GM21447 (cell line): ENCODE data around the gene DSPP.

Experiments
- ATAC-seq: cut with Tn5 transposase; IDR thresholded peaks from one replicate; pipeline ENCODE4 v1.9.1; 2021; ENCODE audit not compliant: unreplicated experiment

DSPP gene

DNA sequence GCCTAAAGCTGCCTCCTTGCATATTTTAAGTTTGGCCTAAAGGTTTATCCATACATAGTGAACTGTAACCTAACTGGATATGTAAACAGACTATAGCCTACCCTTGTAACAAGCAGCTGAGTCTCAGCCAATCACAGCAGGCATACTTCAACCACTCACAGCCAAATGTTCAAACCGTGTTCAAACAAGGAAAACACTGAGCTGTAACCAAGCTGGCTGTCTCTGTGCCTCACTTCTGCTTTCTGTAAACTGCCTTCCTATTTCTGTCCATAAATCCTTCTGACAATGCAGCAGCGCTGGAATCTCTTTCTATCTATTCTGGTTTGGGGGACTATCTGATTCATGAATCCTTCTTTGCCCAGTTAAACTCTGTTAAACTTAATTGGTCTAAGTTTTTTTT is 16.4 kb downstream of the DSPP start:
- no peak for ATAC-seq

DNA sequence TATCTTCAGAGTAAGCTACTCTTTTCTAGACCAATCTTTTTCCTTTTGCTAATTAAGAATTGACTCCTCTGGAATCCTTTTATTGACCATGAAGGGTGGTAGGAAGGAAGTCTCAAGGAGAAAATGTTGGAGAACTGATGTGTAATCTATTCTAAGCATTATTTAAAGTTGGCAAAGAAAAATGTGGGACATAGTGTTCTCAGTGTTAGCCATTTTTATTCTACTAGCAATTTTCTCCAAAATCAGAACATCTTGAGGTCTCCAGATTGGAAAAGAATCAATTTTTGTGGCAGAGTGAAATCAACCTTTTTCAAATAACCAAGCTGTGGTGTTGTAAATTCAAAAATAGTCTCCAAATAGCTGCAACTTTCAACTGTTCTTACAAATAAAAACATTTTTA is 23.3 kb downstream of the DSPP start:
- no peak for ATAC-seq

DNA sequence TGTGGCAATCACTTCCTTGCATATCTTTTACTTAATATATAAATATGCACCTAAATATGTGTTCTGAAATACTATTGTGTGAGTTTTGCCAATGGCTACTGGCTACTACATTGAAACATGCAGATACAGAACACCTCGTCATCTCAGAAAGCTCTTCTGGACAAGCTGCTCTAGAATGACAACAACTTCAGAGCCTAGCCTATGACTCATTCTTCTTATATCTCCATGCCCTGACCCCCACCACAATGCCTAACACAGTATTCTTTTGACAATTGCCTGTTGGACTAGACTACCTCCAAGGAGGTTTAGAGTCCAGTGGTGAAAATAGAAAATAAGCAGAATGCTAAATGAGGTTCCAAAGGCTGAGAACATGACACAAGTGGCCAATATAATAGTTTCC is 24.1 kb downstream of the DSPP start:
- ATAC-seq, result no peak

DNA sequence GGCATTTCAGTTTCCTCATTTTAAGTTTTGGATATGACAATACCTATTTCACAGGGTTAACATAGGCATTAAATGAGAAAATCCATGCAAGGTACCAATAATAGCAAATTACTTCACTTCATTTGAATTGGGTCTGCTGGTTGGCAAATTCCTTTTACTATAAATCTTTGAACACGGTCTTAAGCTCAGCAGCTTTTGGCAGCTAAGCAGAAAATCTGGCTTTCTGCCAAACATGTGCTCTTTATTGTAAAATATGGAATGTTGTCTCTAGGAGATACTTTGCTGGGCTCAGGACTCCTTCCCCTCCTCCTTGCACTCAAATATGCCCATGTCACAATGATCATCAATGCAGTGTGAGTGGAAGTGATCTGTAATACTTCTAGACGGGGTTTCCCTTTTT is 24.9 kb downstream of the DSPP start:
- ATAC-seq, result no peak

DNA sequence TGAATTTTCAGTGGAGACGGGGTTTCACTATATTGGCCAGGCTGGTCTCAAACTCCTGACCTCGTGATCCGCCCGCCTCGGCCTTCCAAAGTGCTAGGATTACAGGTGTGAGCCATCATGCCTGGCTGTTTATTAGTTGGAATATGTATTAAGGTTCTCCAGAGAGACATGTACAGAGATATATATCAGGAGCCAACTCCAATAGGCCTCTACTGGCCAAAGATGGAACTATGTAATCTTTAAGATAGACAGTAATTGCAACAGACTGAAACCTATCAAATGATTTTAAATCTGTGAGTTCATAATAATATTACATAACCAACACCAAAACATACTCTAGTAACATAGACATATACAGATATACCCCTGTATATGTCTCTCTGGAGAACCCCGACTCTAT is 36.0 kb downstream of the DSPP start:
- no peak for ATAC-seq

DNA sequence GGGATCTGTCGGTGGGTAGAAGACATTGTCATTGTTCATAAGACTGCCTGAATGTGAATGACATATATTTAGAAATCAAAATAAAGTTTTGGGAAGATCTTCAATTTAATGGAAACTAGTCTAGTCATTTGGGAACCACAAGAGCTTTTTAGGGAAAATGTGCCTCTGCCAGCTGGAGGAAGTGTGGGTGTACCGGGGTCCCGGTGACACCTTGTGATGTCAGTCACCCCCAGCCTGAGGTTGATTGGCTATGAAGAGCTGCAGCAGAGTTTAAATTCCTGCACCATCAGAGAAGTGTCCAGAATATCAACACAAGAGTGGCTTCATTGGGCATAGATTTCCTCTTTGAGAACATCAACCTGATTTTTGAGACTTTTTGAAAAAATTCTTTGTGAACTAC is 41.7 kb downstream of the DSPP start, which contains the start of gene DMP1:
TSS of gene DMP1 (plus strand) at position 301 of the 400 bp plus-strand sequence. CDS start 6,213 bp downstream, outside the sequence.
- ATAC-seq, result no peak

DNA sequence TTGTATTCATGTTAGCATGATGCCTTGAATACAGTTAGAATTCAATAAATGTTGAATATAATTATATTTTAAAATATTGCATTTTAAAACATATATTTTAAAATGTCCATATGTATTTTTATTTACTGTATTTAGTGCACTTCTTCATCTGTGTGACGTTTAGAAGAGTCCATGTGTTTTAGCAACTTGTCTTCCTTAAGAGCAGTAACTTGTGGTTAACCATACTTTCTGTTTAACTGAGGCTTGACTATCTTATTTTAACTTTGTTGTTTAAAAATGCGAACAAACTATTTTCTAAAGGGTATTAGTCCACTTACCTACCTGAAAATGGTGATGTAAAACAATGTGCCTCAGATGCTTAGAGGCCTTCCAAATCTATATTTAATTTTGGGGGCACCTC is 42.6 kb downstream of the DSPP start:
- ATAC-seq, result no peak

DNA sequence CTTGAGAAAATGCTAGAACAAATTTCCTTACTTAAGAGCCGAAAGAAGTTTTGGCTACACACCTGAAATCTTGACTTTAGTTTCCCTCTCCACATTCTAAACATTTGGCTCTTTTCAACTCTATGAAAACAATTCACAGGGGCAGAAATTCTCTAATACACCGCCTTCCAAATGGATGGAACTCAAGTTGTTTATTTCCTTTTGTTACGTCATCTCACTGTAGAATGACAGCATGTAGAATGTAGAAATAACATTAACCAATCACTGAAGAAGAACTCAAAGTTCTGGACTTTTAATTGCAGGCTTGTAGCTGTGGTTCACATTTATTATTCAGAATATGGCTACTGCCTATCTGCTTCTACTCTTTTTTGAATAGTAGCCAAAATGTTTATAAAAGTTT is 43.6 kb downstream of the DSPP start:
- ATAC-seq, result no peak

DNA sequence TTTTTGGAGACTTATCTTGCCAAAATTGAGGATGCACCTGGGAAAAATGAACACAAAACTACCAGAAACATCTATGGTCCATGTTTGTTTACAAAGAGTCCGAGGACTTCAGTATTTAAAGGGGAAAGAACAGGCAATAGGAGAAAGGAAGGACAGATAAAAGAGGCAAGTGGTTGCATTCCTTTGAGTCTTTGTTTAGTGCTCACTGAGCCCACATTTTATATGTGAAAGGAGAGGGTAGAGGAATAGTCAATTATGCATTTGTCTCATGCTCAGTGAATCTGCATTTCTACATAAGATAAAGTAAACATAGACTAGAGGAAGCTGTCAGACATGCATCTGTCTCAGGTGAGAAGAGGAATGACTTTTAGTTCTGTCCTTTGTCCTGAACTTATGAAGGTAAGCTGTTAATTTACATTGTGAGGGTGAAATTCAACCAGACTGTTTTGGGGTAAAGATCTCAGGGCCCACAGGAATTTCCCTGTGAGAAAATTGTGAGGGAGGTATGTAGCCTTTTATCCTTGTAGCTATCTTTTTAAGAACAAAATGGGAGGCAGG is 46.2 kb downstream of the DSPP start:
- no peak for ATAC-seq

DNA sequence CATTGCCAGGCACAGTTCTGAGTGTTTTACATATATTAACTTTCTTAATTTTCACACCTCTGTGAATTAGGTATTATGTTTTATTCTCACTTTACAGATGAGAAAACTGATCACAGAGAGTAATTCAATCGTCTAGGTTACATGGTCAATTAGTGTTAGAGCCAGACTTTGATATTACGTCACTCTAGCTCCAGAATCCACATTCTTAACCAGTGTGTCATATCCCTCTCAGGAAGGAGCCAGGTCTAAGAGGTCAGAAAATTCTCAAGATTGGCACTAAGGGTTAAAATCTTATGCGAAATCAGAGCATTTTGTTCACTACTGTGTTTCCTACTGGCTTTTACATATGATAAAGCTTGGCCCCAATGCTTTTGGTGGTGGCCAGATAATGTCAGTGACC is 49.2 kb downstream of the DSPP start:
- ATAC-seq, result no peak

DNA sequence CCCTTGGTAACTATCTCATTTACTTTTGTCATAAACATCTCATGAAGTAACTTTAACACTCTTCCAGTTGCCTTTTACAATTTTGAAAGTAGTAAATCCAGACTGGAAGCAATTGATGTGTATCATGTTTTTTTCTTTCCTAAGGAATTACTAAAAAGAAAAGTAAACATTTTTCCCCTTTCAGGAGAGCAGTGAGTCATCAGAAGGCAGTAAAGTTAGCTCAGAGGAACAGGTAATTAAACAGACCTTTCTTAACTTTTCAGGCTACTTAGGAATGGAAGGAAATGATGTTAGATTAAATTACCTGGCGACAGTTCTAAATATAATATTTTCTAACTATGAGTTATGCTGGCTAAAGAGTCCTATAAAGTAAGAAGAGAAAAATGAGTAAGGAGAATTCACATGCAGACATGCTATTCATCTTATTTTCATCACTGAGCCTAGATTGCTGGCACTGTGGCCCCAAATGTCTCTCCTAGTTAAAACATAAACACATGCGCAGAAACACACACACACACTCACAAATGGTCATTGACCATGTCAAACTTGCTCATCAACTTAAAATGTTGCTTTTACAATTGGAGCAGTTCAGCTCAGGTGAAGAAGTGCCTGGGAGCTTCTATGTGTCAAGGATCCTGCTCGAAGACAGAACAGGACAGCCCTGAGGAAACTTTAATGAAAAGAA is 51.1 kb downstream of the DSPP start:
- no peak for ATAC-seq

DNA sequence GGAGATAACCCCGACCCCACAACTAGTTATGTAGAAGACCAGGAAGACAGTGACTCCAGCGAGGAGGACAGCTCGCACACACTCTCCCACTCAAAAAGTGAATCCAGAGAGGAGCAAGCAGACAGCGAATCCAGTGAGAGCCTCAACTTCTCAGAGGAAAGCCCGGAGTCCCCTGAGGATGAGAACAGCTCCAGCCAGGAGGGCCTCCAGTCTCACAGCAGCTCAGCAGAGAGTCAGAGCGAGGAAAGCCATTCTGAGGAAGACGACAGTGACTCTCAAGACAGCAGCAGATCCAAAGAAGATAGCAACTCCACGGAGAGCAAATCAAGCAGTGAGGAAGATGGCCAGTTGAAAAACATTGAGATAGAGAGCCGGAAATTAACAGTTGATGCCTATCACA is 54.5 kb downstream of the DSPP start:
- no peak for ATAC-seq
